LNCaP clone FGC (cell line): ENCODE measurements around the gene CYP4B1.

Experiments used
- DNase-seq: peaks from one replicate; pipeline ENCODE4 v3.0.0-alpha.2; 2011; ENCODE audit warnings: low read depth
- H3K4me3 ChIP-seq: 2 replicates; pipeline ENCODE4 v1.5.1; 2011; ENCODE audit warnings: mild to moderate bottlenecking, low read depth, low read length, control low read depth
- CTCF ChIP-seq: IDR thresholded peaks from 2 replicates; pipeline ENCODE4 v1.5.1; 2012; ENCODE audit warnings: mild to moderate bottlenecking; ENCODE audit not compliant: control insufficient read depth, insufficient read depth; ENCODE audit errors: extremely low read depth

The CYP4B1 gene

GRCh38 chr1:46809904-46810303, 11.1 kb downstream of the CYP4B1 start:
- DNase-seq, result no peak
- no peak for TF ChIP-seq CTCF
- H3K4me3 ChIP-seq, result no peak overlapping the region

GRCh38 chr1:46810596-46810995, 11.8 kb downstream of the CYP4B1 start:
- no peak overlapping the region for H3K4me3 ChIP-seq
- no peak for TF ChIP-seq CTCF
- DNase-seq, result no peak

- H3K4me3 ChIP-seq, result no peak overlapping the region
- TF ChIP-seq CTCF, result no peak
- DNase-seq, result no peak
These were observed 12.2 kb downstream of the CYP4B1 start for GRCh38 chr1:46811053-46811452.

- DNase-seq, result no peak
- no peak for TF ChIP-seq CTCF
- H3K4me3 ChIP-seq, result no peak overlapping the region
These were observed 13.5 kb downstream of the CYP4B1 start for GRCh38 chr1:46812065-46812963.

GRCh38 chr1:46812996-46813857, 14.4 kb downstream of the CYP4B1 start:
- no peak for DNase-seq
- no peak overlapping the region for H3K4me3 ChIP-seq
- TF ChIP-seq CTCF, result no peak

GRCh38 chr1:46813858-46814396, 15.1 kb downstream of the CYP4B1 start:
- no peak for DNase-seq
- no peak overlapping the region for H3K4me3 ChIP-seq
- no peak for TF ChIP-seq CTCF
